Effector memory CD4-positive, alpha-beta T cell (primary cell): Measurements from ENCODE around the gene OBSCN.

Experiments
- DNase-seq, 3 donors: peaks; one replicate each; pipeline ENCODE4 v3.0.0-alpha.2; 2020
- H3K27ac ChIP-seq: 2 replicates; pipeline ENCODE4 v1.7.0; 2013; ENCODE audit warnings: mild to moderate bottlenecking, low read length, moderate library complexity; ENCODE audit not compliant: insufficient read depth, poor library complexity, severe bottlenecking
- H3K27me3 ChIP-seq: replicated peaks from 2 replicates; pipeline ENCODE4 v1.7.0; 2013; ENCODE audit warnings: mild to moderate bottlenecking, low read length; ENCODE audit not compliant: insufficient read depth, control insufficient read depth, poor library complexity, severe bottlenecking
- H3K36me3 ChIP-seq: 2 replicates; pipeline ENCODE4 v1.7.0; 2013; ENCODE audit warnings: mild to moderate bottlenecking, low read length, moderate library complexity; ENCODE audit not compliant: control insufficient read depth, insufficient read depth
- H3K4me1 ChIP-seq: 2 replicates; pipeline ENCODE4 v1.7.0; 2013; ENCODE audit warnings: low read length, mild to moderate bottlenecking; ENCODE audit not compliant: control insufficient read depth, insufficient read depth, poor library complexity, severe bottlenecking
- H3K4me3 ChIP-seq: 2 replicates; pipeline ENCODE4 v1.7.0; 2013; ENCODE audit warnings: low read length, low read depth, mild to moderate bottlenecking; ENCODE audit not compliant: insufficient read depth, poor library complexity, severe bottlenecking
- H3K9me3 ChIP-seq: 2 replicates; pipeline ENCODE4 v1.7.0; 2013; ENCODE audit warnings: mild to moderate bottlenecking, low read length, moderate library complexity; ENCODE audit not compliant: control insufficient read depth

Gene OBSCN

DNA sequence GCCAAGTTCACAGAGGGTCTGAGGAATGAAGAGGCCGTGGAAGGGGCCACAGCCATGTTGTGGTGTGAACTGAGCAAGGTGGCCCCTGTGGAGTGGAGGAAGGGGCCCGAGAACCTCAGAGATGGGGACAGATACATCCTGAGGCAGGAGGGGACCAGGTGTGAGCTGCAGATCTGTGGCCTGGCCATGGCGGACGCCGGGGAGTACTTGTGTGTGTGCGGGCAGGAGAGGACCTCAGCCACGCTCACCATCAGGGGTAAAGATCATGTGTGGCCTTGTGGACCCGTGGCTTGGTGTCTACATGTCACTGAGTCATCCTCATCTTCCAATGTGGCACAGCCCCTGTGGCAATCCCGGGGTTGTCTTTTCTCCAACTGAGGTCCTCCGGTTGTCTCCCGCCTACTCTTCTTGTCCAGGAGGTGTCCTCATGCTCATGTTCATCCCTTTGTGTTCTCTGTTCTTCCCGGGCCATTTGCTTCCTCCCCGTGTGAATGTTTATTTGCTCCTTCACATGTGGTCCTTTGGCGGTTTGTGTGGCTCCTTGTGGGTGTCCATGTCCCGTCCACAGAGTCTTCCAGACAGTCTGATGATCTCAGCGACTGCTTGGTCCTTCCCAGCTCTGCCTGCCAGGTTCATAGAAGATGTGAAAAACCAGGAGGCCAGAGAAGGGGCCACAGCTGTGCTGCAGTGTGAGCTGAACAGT, 84.2 kb downstream of the OBSCN start:
- Histone ChIP-seq H3K36me3 (no peaks in the 10 kb centered on the region), H3K27me3 (no peaks in the 10 kb centered on the region), H3K27ac (no peak overlapping the region), H3K4me1 (no peaks in the 10 kb centered on the region), H3K4me3 (no peak overlapping the region), H3K9me3 (no peaks in the 10 kb centered on the region)
- no peak for DNase-seq

DNA sequence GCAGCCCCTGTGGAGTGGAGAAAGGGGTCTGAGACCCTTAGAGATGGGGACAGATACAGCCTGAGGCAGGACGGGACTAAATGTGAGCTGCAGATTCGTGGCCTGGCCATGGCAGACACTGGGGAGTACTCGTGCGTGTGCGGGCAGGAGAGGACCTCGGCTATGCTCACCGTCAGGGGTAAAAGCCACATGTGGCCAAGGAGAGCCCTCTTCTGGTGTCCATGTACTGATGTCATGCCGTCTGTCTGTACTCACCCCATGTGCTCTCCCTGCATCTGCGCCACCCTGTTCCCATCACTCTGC, 84.7 kb downstream of the OBSCN start:
- Histone ChIP-seq H3K27me3 (no peaks in the 10 kb centered on the region), H3K4me1 (no peaks in the 10 kb centered on the region), H3K27ac (no peak overlapping the region), H3K9me3 (no peaks in the 10 kb centered on the region), H3K36me3 (no peaks in the 10 kb centered on the region), H3K4me3 (no peak overlapping the region)
- no peak for DNase-seq

DNA sequence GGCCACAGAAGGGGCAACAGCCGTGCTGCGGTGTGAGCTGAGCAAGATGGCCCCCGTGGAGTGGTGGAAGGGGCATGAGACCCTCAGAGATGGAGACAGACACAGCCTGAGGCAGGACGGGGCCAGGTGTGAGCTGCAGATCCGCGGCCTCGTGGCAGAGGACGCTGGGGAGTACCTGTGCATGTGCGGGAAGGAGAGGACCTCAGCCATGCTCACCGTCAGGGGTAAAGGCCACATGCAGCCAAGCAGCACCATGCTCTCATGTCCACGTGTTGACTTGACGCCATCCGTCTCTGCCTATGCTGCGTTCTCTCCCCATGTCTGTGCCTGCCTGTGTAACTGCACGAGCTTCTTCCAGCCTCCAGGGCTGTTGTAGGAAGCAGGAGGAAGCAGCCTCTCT, 85.5 kb downstream of the OBSCN start:
- no peaks in the 10 kb centered on the region for H3K36me3 ChIP-seq
- DNase-seq: no peak
- no peak overlapping the region for H3K4me3 ChIP-seq
- no peak overlapping the region for H3K27ac ChIP-seq
- no peaks in the 10 kb centered on the region for H3K4me1 ChIP-seq
- no peaks in the 10 kb centered on the region for H3K9me3 ChIP-seq
- H3K27me3 ChIP-seq: no peaks in the 10 kb centered on the region

DNA sequence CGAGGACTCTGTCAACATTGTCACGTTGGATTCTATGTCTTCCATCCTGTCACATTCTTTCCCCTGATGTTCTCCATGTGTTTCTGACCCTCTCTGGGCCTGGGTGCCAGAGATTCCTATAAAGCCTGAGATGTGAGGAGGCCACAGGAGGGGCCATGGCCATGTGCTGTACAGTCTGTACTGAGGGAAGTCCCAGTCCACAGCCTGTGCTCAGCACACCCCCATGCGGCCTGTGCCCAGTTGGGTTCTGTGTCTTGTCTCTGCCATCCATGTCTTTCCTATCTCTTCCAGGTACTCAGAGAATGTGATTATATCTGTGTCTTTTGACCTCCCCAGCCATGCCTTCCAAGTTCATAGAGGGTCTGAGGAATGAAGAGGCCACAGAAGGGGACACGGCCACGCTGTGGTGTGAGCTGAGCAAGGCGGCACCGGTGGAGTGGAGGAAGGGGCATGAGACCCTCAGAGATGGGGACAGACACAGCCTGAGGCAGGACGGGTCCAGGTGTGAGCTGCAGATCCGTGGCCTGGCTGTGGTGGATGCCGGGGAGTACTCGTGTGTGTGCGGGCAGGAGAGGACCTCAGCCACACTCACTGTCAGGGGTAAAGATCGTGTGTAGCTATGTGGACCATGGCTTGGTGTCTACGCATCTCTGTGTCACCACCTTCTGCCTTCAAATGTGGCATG, 86.1 kb downstream of the OBSCN start:
- H3K27me3 ChIP-seq: no peaks in the 10 kb centered on the region
- DNase-seq: no peak
- H3K36me3 ChIP-seq: no peaks in the 10 kb centered on the region
- no peaks in the 10 kb centered on the region for H3K4me1 ChIP-seq
- no peak overlapping the region for H3K27ac ChIP-seq
- H3K4me3 ChIP-seq: no peak overlapping the region
- H3K9me3 ChIP-seq: no peaks in the 10 kb centered on the region

DNA sequence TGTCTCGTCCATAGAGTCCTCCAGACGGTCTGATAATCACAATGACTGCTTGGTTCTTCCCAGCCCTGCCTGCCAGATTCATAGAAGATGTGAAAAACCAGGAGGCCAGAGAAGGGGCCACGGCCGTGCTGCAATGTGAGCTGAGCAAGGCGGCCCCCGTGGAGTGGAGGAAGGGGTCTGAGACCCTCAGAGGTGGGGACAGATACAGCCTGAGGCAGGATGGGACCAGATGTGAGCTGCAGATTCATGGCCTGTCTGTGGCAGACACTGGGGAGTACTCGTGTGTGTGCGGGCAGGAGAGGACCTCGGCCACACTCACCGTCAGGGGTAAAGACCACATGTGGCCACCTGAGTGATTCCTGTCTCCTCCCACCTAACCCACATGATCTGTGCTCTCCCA, 86.9 kb downstream of the OBSCN start:
- no peaks in the 10 kb centered on the region for H3K9me3 ChIP-seq
- H3K4me1 ChIP-seq: no peaks in the 10 kb centered on the region
- H3K36me3 ChIP-seq: no peaks in the 10 kb centered on the region
- H3K4me3 ChIP-seq: no peak overlapping the region
- H3K27me3 ChIP-seq: no peaks in the 10 kb centered on the region
- DNase-seq: no peak
- no peak overlapping the region for H3K27ac ChIP-seq

DNA sequence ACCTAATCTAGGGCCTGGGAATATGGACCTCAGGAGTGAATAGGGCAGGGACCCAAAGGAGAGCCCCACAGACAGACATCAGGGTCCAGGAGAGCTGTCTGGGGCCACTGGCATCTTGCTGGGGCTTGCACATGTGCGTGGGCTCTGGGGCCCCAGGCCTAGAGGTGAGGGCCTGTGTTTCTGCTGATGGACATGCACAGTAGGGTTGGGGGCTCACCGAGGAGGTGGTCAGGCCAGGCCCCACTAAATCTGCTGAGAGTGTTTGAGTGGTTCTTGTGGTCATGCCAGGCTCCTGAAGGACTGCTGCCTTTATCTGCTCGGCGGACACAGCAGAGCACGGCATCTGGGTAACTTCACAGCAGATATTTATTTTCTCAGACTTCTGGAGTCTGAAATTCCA, 87.4 kb downstream of the OBSCN start:
- Histone ChIP-seq H3K36me3 (no peaks in the 10 kb centered on the region), H3K4me3 (no peak overlapping the region), H3K27me3 (no peaks in the 10 kb centered on the region), H3K4me1 (no peaks in the 10 kb centered on the region), H3K9me3 (no peaks in the 10 kb centered on the region), H3K27ac (no peak overlapping the region)
- no peak for DNase-seq

DNA sequence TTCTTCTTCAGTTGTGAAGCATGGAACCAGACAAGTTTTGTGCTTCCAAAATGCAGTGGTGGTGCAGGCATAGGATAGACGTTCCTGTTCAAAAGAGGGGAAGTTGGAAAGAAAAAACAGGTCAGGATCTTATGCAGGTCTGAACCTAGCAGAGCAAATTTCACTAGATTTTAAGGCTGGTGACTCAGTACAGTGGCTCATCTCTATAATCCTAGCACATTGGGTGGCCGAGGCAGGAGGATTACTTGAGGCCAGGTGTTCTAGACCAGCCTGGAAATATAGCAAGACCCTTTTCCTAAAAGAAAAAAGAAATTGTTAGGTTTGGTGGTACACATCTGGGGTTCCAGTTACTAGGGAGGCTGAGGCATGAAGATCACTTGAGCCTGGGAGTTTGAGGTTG, 88.1 kb downstream of the OBSCN start:
- no peaks in the 10 kb centered on the region for H3K9me3 ChIP-seq
- no peaks in the 10 kb centered on the region for H3K36me3 ChIP-seq
- no peaks in the 10 kb centered on the region for H3K4me1 ChIP-seq

DNA sequence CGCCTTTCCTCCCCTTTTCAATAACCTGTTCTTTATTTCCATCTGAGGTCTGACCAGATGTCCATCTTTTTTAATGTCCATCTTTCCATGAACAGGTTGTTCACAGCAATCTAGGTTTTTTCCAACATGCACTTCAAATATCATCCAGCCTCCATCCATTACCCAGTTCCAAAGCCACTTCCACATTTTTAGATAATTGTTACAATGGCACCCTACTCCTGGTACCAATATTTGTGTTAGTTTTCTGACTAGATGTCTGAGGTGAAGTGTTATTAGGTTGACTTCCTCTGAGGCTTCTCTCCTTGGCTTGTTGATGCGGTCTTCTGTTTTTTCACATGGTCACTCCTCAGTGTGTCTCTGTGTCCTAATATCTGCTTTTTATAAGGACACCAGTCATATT, 89.4 kb downstream of the OBSCN start:
- H3K27me3 ChIP-seq: no peaks in the 10 kb centered on the region
- H3K27ac ChIP-seq: no peak overlapping the region
- H3K9me3 ChIP-seq: peaks cover 6% of the 10 kb centered on the region
- no peak for DNase-seq
- H3K4me3 ChIP-seq: no peak overlapping the region
- H3K4me1 ChIP-seq: no peaks in the 10 kb centered on the region
- no peaks in the 10 kb centered on the region for H3K36me3 ChIP-seq

More for the DNA sequence above, 88.1 kb downstream of the OBSCN start:
- no peak for DNase-seq
- no peaks in the 10 kb centered on the region for H3K27me3 ChIP-seq
- H3K27ac ChIP-seq: no peak overlapping the region
- H3K4me3 ChIP-seq: no peak overlapping the region

DNA sequence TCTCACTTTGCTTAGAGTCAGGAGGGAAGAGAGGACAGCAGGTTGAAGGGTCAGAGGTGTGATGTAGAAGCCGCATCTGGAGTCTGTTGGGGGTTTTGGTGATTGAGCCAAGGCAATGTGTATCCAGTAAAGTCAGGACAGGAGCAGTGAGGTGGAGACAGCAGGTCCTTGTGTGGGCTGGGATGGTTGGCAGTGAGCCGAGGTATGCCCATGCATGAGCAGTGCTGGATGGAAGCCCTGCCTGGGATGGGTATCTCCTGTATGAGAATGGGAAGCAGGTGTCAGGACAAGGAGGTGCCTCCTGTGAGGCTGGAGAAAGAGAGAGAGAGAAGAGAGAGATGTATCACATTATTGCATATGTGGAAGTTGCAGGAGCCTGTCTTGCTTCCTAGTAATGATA, 90.0 kb downstream of the OBSCN start:
- Histone ChIP-seq H3K4me3 (no peak overlapping the region), H3K27me3 (no peaks in the 10 kb centered on the region), H3K27ac (no peak overlapping the region), H3K4me1 (no peaks in the 10 kb centered on the region), H3K9me3 (peaks cover 8% of the 10 kb centered on the region), H3K36me3 (no peaks in the 10 kb centered on the region)
- DNase-seq: no peak

DNA sequence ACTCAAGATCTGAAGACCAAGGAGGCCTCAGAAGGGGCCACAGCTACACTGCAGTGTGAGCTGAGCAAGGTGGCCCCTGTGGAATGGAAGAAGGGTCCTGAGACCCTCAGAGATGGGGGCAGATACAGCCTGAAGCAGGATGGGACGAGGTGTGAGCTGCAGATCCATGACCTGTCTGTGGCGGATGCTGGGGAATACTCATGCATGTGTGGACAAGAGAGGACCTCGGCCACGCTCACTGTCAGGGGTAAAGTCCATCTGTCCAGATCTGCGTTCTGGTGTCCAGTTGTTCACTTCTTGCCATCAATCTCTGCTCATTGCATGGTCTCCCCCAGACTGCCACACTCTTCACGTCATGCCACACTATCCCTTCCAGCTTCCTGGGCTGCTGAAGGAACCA, 90.6 kb downstream of the OBSCN start:
- H3K27ac ChIP-seq: no peak overlapping the region
- peaks cover 8% of the 10 kb centered on the region for H3K9me3 ChIP-seq
- H3K27me3 ChIP-seq: no peaks in the 10 kb centered on the region
- no peaks in the 10 kb centered on the region for H3K36me3 ChIP-seq
- no peak for DNase-seq
- no peak overlapping the region for H3K4me3 ChIP-seq
- H3K4me1 ChIP-seq: no peaks in the 10 kb centered on the region
